ENCODE measurements around the gene KLRF2. TPM values are rescaled to one million over a fixed set of nuclear protein-coding genes. Genes with fewer than 3 reads are reported as not detected.

KLRF2 gene
- total RNA-seq, 1 experiment from 2014 or later = not detected

DNA sequence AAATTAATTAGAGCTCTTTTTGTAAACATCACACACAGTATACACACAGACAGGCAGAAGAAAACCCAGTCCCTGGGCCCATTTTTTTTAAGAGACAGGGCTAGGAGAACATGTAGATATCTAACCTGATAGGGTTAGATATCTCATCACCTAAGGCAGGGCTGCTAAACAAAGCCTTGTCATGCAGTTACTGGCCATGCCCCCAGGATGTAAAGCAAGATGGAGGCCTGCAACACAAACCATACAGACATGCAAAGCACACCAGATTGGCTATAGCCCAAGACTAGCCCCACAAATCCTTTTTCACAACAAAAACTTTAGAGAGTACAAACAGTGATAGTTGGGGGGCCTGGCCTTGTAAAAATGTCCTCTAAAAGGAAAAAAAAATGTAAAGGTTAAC, 30.4 kb downstream of the KLRF2 start:
- Histone ChIP-seq H3K4me3 (no peak overlapping the region), H3K9me3 (peaks cover 11% of the 10 kb centered on the region)
- no peak for DNase-seq

DNA sequence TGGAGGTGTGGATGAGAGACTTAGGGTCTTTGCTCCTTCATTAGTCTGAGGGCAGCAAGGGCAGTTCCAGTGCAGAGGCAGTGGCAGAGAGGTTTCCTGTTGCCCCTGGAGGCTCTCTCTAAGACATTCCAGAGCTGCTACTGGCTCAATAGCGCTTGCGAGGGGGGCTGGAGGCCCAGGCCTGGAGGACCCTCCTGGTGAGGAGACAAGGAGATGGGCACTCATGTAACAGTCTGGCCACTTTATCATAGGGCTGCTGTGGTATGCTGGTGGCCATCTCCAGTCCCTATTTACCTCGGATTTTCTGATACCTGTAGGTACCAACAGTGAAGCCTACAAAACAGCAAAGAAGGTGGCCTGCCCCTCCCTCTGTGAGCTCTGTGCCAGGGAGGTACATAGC, 38.2 kb downstream of the KLRF2 start:
- no peaks in the 10 kb centered on the region for H3K9me3 ChIP-seq
- no peak for DNase-seq
- no peaks in the 10 kb centered on the region for H3K36me3 ChIP-seq
- H3K27me3 ChIP-seq = no peaks in the 10 kb centered on the region
- no peak overlapping the region for H3K4me3 ChIP-seq

More for the DNA sequence above, 30.4 kb downstream of the KLRF2 start:
- Histone ChIP-seq H3K27me3 (no peaks in the 10 kb centered on the region), H3K36me3 (no peaks in the 10 kb centered on the region)

DNA sequence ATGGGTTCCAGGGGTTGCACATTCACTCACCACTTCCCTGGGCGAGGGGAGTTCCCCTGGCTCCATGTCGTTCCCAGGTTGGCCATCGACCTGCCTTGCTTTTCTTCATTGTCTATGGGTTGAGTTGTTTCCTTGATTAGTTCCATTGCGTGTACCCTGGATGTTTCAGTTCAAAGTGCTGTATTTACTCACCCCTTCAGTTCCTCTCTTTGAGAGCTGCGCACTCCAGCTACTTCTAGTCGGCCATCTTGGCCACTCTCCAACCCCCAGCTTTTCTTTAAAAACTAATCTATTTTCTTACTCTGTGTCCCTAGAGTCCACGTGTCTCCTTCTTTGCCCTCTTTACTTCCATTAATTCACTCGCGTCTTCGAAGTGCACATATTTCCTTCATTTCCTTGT, 39.2 kb downstream of the KLRF2 start:
- Histone ChIP-seq H3K27me3 (no peaks in the 10 kb centered on the region), H3K9me3 (no peaks in the 10 kb centered on the region), H3K4me3 (no peak overlapping the region), H3K36me3 (no peaks in the 10 kb centered on the region)
- no peak for DNase-seq

DNA sequence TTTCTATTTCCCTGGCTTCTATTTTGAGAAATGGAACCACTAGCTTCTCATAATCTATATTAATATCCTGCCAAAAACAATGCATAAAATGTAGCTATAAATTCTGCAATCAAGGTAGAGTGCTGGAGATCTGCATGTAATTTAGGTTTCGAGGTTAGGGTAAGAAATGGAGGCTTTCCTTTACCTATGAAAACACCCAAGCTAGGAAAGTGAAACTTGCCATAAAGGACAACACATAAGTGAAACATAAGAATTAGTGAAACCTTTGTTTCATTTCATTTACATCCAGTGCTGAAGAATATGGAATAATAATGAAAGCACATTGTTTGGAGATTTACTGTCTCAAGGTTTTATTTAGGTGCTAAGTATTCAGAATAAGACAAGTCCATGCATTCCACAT, 41.1 kb downstream of the KLRF2 start:
- Histone ChIP-seq H3K9me3 (no peaks in the 10 kb centered on the region), H3K4me3 (no peak overlapping the region), H3K27me3 (no peaks in the 10 kb centered on the region), H3K36me3 (no peaks in the 10 kb centered on the region)
- no peak for DNase-seq

DNA sequence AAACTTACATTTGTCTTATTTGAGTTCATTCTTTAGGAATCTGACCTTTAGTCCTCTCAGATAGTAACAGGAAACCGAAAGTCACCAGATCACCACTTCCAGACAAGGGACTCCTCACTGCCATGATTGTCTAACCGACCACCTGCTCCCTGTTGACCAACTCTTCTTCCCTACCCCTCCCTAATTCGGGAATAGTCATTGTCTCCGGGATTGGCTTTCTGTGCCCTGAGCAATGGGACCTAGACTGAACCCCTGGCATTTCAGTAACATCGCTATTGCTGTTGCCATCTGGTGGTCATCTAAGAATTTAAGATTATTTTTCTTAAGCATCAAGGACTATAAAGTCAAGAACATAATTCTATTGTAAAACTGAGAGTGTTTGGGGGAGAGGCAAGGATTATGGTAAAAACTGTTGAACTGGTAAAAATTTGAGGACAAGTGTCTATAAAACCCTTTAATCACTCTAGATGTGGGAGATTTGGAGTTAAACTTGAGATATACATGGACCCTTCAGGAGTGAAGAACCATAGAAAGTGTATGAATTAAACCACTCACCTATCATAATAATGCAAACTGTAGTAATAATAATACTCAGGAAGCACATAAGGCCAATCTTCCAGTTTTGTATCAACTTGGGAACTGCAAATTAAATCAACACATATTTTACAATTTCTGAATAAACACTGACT, 44.6 kb downstream of the KLRF2 start:
- Histone ChIP-seq H3K9me3 (no peaks in the 10 kb centered on the region), H3K36me3 (no peaks in the 10 kb centered on the region), H3K4me3 (no peak overlapping the region), H3K27me3 (no peaks in the 10 kb centered on the region)
- DNase-seq = peak; percentile 24

DNA sequence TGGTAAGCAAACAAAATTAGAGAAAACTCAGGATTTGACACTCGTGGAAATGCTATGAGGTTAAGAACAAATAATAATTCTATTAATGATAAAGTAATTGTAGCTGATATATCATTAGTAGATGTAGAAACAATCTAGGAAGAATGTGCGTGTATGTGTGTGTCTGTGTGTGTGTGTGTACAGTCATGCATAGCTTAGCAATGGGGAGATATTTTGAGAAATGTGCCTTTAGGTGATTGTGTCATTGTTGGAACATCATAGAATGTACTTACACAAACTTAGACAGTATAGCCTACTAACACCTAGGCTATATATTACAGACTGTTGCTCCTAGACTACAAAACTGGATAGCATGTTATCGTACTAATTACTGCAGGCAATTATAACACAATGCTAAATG, 45.6 kb downstream of the KLRF2 start:
- no peak for DNase-seq
- Histone ChIP-seq H3K9me3 (no peaks in the 10 kb centered on the region), H3K4me3 (no peak overlapping the region), H3K27me3 (no peaks in the 10 kb centered on the region), H3K36me3 (no peaks in the 10 kb centered on the region)

DNA sequence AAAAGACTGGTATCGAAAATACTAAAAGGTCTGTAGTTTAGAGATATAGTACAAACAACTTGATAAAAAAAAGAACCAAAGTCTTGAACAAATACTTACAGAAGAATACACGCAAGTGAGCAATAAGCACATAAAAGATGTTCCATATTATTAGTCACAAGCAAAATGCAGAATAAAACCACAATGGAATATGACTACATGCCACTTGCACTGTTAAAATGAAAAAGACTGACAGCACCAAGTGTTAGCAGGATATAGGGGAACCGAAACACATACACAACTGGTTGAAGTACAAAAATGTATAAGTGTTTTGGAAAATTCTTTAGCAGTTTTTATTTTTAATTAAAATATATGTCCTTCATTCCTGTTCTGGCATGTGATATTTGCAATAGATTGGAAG, 47.3 kb downstream of the KLRF2 start:
- DNase-seq = no peak
- Histone ChIP-seq H3K9me3 (no peaks in the 10 kb centered on the region), H3K4me3 (no peak overlapping the region), H3K27me3 (no peaks in the 10 kb centered on the region), H3K36me3 (no peaks in the 10 kb centered on the region)

DNA sequence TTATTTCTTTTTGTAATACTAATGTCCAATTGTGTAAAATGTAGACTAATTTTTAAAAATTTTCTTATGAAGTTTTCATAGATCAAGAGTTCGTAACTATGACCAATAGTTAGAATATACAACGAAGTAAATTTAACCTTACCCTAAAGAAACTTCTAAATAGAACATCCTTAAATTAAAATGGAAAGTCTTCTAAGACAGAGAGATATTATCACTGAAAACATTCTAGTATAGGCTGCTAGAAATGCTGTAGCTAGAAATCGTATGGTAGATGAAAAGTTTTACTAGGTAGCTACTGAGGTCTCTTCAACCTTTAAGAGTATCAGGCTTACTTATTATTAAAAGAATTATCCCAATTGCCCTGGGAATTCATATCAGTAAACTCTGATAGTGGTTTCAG, 50.0 kb downstream of the KLRF2 start:
- Histone ChIP-seq H3K9me3 (no peaks in the 10 kb centered on the region), H3K4me3 (no peak overlapping the region), H3K27me3 (no peaks in the 10 kb centered on the region), H3K36me3 (no peaks in the 10 kb centered on the region)
- no peak for DNase-seq

DNA sequence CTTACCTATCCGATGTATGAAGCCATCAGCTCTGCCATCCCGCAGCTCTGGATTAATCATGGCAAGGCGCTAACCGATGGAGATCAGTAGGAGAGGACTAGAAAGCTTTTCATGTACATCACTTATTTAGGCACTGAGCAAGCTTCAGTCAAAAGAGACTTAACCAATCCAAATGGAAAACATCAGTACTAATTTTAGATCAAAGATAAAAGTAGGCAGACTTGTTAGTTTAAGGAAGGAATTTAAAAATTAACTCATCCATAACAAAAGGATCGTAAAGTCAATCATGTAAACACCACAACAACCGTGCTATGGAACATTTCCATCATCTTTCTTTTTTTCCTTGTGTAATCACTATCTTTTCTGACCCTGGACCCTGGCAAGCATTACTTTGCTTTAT, 51.0 kb downstream of the KLRF2 start, which contains the start of gene CLEC2A:
TSS of gene CLEC2A (minus strand) at position 101 of the 400 bp plus-strand sequence. CDS start at position 60, 41 bp downstream.
- Histone ChIP-seq H3K36me3 (no peaks in the 10 kb centered on the region), H3K9me3 (no peaks in the 10 kb centered on the region), H3K4me3 (no peak within 1 kb of the TSS), H3K27me3 (no peaks in the 10 kb centered on the region)
- DNase-seq = no peak

DNA sequence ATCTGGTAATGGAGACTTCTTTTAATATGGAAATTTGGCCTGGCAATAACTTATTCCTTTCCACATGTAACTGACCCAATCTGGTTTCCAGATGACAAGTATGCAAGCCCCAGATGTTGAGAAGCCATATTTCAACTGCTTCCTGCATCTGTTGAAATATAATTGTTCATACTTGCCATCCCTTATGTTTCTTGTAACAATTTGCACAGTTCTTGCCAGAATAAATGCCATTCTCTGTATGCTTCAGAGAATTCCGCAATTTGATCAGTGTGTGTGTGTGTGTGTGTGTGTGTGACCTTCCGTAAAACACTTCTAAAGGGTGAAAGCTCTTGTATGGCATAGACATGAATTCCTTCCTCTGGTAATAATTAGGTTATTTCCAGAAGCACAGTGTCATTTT, 52.7 kb downstream of the KLRF2 start:
- no peaks in the 10 kb centered on the region for H3K27me3 ChIP-seq
- no peak for DNase-seq
- H3K4me3 ChIP-seq = no peak overlapping the region
- H3K36me3 ChIP-seq = no peaks in the 10 kb centered on the region
- H3K9me3 ChIP-seq = no peaks in the 10 kb centered on the region

DNA sequence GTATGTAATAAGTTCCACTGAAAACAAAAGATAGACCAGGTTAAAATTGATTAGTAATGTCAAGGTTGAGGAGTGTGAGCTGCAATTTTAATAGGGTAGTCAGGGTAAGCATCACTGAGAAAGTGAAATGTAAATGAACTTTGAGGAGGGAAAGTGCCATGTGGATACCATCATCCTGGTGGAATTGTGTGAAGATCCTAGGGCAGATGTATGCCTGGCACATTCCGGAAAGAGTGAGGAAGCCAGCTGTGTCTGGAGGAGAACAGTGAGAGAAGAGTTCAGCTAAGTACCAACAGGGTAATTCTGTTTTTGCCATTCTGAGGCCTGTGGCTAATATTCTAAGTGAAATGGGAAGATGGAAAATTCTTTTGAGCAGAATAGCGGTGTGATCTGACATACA, 53.7 kb downstream of the KLRF2 start:
- Histone ChIP-seq H3K9me3 (no peaks in the 10 kb centered on the region), H3K27me3 (no peaks in the 10 kb centered on the region), H3K36me3 (no peaks in the 10 kb centered on the region), H3K4me3 (no peak overlapping the region)
- DNase-seq = no peak

DNA sequence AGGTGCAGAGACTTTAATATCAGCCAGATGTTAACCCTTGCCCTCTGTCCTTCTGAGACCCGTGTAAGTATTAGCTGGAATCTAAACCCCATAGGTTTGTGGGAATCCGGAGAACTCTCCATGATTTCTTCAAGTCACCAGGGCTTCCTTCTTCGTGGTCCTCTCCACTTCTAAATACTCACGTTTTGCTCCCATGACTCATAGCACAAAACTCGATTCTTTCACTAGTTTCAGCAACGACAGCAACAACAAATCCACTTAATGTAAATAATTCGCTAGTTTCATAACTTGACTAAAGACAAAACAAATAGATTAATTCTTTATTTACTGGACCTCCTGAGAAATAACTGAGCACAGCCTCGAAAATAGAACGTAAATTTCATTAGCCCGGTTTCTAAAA, 55.3 kb downstream of the KLRF2 start:
- no peaks in the 10 kb centered on the region for H3K36me3 ChIP-seq

DNA sequence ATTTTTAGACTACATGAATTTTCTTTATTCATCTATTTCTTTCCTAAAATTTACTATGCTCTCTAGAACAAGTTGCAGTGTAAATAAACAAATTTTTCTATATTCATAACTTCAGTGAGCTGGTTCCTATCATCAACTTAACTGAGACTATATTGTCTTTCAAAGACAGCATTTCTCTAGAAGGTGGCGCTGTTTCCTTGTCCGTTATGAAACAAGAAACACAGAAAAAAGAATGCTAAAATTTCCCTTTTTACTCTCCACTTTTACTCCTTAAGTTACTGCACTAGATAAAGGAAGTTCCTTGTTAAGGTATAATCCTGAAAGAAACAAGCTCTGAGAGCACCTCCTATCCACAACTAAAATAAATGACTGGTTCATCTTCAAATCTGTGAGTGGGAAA, 59.1 kb downstream of the KLRF2 start:
- Histone ChIP-seq H3K36me3 (no peaks in the 10 kb centered on the region), H3K9me3 (no peaks in the 10 kb centered on the region), H3K27me3 (peaks cover 15% of the 10 kb centered on the region; the same call in 1 of the 2 replicates), H3K4me3 (no peak overlapping the region)
- no peak for DNase-seq

More for the DNA sequence above, 55.3 kb downstream of the KLRF2 start:
- H3K4me3 ChIP-seq = no peak overlapping the region
- no peak for DNase-seq
- H3K9me3 ChIP-seq = no peaks in the 10 kb centered on the region
- peaks cover 2% of the 10 kb centered on the region; the same call in 1 of the 2 replicates for H3K27me3 ChIP-seq

DNA sequence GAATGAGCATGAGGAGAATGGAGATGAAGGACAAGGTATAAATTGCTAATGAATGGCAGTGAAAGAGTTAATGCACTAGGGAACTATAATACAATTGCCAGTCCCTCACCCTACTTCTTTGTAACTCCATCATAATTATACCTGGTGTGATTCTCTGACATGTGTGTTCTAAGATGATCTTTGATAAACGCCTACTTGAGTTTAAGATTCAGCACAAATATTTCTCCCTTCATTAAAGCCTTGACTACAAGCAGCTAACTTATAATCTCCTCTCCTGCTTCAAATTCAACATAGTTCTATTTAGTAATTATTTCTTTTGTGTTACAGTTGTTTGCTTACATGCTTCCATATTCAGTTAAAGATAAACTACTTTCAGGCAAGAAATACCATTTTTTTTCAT, 60.5 kb downstream of the KLRF2 start:
- no peak overlapping the region for H3K4me3 ChIP-seq
- H3K36me3 ChIP-seq = no peaks in the 10 kb centered on the region
- peaks cover 15% of the 10 kb centered on the region; the same call in 1 of the 2 replicates for H3K27me3 ChIP-seq
- no peak for DNase-seq
- H3K9me3 ChIP-seq = no peaks in the 10 kb centered on the region

DNA sequence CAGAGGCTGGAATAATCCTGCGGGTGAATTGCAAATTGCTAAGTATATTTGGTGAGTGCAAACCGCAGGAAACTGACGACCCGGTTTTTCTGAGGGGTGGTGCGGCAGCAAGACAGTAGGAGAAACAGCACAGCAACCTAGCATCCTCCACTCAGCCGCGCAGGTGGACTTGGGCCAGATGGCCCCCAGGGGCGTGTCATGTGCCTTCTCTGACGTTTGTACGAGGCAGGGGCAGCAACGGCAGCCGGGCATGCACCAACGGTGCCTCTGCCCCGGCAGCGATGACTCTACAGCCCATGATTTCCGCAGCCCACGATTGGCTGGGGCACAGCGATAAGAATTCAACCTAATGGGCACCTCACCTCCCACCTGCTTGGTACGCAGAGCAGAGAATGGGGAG, 62.0 kb downstream of the KLRF2 start:
- Histone ChIP-seq H3K27me3 (peaks cover 15% of the 10 kb centered on the region; the same call in 1 of the 2 replicates), H3K36me3 (no peaks in the 10 kb centered on the region), H3K9me3 (no peaks in the 10 kb centered on the region), H3K4me3 (peak overlapping the region; percentile 19; the same call in 1 of the 2 replicates)
- DNase-seq = peak; percentile 18

DNA sequence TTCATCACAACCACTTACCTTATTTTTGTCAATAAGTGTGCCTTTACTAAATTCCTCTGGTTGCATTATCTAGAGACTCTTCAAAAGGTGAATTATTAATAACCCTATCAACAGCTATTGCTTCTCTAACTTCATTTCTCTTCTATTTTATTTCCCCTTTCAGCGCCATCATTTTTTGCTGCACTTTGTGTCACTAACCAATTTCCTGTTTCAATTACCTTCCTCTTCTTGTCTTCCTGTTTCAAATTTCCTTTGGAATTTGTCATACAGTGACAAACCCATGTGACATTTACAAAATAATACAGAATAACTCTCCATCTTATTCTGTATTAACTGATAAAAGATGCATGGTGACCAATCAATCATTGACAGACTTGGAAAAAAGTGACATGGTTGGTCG, 63.1 kb downstream of the KLRF2 start:
- DNase-seq = no peak
- peaks cover 15% of the 10 kb centered on the region; the same call in 1 of the 2 replicates for H3K27me3 ChIP-seq
- H3K9me3 ChIP-seq = no peaks in the 10 kb centered on the region
- no peaks in the 10 kb centered on the region for H3K36me3 ChIP-seq
- no peak overlapping the region for H3K4me3 ChIP-seq

All from MG63 (cell line).